HG03442 (cell line): ENCODE results near the gene KRT3.
"Not testable (repeated sequence)": the region's sequence is repeated elsewhere in the genome, so short reads cannot be mapped to it uniquely, and the experiment has no call there.

Source experiments
- ATAC-seq: cut with Tn5 transposase; IDR thresholded peaks from one replicate; pipeline ENCODE4 v1.9.1; 2021; ENCODE audit warnings: mild to moderate bottlenecking, moderate library complexity; ENCODE audit not compliant: unreplicated experiment

The KRT3 gene

DNA sequence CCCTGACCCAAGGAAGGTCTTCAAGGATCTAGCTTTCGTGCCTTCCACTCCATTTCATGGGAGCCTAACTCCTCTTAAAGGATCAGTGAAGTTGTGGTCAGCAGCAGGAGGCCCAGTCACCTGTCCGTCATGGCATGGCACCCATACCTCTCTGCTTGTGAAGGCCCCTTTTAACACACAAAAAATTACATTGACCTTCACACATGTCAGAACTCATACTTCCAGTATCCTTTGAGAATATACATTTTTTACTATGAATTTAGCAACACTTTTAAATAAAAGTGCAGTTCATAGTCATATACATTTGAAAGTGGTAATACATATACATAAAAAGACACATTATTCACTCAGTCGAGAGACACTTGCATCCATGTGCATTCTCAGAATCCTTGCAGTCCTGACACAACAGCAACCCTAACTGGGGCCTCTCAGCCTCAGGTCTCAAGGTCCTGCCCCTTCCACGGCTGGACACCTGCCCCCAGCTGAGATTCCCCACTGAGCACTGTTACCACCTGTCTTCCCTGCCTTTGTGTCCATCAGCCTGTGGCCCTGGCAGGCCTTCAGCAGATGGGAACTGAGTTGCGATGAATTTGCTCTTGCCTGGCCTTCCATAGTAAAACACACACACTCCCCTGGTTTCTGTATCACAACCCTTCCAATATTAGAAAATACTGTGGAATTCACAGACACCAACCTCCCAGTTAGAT lies 3.7 kb upstream of the KRT3 start:
- ATAC-seq: no peak

DNA sequence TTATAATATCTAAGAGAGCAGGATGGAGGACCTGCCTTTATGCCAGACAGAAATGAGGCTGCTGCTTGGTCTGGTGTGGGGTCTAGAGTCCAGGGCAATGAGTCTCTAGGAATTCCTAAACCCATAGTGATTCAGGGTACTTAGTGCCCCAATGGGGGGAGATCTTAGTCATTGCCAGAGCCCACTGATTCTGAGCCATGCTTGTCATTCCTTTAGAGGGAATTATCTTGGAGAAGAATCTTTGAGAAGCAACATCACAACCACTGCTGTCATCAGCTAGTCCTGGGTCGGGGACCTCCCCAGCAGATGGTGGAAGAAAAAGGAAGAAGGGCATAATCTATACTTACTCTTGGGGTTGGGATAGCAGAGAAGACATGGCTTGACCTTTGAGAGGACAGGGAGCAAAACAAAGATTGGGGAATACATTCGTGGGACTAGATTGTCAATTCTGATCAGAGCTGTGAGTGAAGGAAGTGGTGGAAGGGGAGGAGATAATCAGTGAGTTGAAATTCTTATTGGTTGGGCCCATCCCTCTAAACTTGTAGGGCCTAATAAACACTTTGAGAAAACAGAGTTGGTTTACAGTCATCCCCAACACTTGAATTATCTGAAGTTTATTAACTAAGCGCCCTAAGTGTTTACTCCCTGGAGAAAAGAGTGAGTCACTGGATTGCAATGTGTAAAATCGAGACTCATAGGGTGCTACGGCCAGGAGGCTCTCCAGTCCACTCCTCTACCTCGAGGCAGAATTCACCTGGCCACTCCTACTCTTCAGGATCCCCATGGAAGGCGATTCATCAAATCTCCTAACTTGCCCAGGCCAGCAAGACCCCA lies 3.0 kb upstream of the KRT3 start:
- no peak for ATAC-seq

DNA sequence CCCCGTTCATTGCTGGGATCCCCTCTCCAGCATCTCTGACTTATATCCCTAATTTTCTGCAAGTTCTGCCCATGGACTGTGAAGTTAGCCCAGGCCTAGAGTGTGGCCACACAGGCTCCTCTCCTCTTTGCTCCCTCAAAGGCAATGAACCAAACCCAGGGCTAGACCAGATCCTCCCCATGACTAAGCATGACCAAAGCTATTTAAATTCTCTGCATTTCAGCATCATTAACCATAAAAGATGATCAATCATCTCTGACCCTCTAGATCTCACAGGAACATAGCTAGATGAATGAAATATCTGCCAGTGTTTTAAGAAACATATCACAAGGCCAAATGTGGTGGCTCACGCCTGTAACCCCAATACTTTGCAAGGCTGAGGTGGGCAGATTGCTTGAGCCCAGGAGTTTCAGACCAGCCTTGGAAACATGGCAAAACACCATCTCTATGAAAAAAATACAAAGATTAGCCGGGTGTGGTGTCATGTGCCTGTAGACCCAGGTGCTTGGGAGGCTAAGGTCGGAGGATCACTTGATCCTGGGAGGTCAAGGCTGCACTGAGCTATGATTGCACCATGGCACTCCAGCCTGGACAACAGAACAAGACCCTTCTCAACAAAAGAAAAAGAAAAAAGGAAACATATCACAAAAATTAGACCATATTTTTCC lies 2.2 kb upstream of the KRT3 start:
- no peak for ATAC-seq

DNA sequence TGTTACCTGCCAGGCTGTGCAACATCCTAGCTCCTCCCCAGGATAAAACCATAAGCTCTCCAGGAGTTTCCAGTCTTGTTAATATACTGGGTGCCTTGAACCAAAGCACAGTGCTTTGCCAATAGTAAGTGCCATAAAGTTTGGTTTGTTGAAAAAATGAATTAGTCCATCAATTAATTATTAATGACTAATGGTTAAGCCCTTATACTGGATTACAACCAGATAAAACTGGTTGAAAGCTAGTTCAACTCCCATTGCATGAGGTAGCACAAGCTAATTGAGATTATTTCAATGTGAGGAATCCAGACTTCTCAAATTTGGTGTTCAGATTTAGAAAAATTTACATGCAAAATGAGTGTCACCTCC lies 1.6 kb upstream of the KRT3 start:
- ATAC-seq: no peak

DNA sequence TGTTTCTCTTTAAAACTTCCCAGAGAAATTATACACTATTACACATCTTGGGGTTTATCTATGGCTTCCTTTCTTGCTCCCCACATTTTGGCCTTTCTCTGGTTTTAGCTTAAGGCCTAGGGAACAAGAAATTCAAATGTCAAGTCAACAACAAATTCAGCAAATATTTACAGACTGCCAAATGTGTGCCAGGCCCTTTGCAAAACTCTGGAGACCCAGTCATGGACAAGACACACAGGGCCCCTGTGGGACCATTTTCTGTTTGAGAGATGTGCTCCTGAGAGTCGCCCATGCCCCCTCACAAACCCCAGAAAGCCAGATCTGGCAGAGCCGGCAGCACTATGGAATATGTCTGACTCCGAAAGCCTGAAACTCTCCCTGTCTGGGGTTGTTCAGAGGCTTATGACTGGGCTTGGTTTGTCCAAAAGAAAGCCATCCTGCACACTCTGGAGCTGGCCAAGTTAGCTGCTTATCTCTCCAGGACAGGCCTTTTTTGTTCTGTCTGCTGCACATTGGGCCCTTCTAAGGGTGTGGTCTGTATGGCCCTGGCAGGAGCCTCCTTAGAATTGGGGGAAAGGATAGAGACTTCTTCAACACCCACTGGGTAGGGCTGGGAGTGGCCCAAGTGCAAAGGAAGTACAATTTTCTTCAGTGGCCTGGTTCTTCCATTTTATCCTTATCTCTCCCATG lies 1.1 kb upstream of the KRT3 start:
- no peak for ATAC-seq

DNA sequence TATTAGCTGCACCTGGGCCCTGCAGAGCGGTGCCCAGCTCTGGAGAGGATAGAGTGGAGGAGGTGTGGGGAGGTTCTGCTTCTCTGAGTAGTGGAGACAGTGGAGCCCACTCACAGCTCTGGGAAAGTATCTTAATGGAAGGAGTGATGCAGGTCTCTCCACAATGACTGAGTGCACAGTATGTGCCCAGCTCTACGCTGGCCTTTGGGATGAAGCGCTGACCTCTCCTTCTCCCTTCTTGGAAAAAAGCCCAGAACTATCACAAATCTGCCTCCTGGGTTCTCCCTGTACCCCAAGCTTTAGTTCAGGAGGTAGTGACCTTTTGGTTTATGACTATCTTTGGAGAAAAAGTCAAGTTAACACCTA lies 495 bp upstream of the KRT3 start:
- ATAC-seq: no peak

DNA sequence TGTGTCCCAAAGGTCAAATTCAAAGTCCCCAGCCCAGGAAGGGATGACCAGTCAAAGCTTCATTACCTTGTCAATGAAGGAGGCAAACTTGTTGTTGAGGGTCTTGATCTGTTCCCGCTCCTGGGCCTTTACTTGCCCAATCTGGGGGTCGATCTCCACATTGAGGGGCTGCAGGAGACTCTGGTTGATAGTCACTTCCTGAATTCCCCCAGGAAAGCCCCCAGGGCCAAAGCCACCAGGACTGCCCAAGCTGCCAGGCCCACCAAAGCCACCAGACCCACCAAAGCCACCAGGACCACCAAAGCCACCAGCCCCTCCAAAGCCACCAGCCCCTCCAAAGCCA lies 614 bp downstream of the KRT3 start:
- ATAC-seq: not testable (repeated sequence)

DNA sequence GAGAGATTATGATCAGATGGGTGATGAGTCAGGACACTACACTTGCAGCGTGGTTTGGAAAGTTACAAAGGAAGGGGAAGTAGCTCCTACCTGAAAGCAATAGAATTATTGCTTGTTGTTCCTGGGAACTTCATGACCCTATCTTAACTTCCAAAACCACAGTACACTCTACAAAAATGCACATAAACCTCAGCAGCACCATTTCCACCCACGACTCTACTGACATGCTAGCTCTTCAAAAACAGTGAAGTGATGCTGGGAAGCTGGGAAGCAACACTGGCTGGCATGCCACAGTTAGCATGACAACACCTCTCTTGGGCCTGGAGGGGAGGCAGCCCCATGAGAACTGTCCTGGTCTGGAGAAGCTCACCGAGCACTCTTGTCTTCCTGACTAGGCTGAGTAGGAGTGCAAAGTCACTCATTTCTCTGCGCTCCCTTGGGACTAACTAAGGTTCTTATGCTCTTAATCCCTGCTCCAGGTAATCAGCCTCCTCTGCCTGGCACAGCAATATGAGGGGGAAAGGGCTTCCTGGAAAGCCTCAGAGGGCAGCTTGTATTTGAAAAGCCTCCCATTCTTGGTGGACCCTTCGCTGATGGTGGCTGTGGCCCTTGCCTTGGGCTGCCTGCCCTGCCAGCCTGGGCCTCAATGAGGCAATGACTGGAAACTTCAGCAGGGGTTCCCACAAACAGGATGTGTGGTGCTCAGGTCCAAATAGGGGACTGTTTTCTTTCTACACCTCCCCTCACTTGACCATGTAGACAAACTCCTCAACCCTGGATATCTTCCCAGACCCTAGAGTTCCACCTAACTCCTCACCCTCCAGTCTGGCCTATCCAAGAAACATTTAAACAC lies 1.2 kb downstream of the KRT3 start:
- no peak for ATAC-seq

DNA sequence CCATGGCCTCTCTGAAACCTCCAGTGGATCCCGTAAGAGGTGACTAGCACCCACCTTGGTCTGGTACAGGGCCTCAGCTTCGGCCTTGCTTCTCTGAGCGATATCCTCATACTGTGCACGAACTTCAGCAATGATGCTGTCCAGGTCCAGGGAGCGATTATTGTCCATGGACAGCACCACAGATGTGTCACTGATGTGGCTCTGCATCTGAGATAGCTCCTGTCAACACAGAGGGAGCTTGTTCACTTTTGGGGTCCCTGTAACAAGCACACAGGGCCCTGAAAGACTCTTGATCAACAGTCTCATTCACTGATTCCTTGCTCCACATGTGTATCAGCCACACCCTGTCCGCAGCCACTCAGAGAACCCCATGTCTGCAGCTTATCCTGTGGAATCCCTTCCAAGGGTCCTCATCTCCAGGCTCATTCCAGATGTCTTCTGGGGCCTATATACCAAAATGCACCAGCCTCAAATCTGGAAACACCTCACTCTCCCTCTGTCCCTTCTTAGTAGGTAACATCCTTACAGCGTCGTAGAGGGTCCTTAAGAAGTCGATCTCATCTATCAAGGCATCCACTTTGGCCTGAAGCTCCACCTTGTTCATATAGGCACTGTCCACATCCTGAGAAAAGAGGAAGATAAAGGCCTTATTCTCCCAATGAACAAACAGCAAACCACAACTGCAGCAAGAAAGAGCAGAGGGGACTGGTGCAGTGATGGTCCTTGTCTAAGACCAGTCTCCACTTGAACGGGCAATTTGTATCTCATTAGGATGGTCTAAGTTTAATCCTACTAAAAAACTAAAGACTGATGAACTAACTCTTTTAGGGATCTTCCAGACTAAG lies 3.5 kb downstream of the KRT3 start:
- no peak for ATAC-seq

DNA sequence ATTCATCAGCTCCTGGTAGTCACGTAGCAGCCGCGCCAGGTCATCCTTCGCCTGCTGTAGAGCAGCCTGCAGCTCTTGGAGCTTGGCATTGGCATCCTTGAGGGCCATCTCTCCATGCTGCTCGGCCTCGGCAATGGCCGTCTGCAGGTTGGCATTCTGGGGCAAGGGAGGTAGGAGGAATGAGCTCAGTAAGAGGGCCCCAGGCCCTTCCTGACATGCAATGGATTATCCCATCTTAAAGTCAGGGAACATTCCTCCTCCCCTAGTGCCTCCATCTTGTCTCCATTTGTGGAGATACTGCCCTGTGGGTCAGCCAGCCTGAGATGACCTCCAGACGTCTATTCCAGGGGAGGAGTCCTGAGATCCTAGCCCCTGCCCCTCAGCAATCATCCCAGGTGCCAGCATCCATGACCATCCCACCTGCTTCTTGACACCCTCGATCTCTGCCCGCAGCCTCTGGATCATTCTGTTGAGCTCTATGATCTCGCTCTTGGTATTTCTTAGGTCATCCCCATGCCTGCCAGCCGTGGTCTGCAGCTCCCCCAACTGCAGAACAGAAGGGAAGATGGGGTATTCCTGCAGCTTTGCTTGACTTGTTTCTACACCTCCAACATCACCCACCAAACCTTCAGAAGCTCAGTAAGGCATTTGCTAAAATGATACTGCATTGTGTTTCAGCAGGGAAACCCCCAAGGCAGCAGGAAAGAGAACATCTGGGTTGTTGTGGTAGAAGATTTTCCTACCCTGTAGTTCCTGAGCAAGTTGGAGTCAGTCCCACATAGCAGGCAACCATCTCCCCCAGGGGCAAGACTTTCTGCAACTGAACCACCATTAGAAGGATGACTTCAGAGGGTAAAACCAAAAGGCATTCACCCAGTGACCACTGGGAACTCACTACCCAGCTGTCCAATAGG lies 4.4 kb downstream of the KRT3 start:
- ATAC-seq: no peak

DNA sequence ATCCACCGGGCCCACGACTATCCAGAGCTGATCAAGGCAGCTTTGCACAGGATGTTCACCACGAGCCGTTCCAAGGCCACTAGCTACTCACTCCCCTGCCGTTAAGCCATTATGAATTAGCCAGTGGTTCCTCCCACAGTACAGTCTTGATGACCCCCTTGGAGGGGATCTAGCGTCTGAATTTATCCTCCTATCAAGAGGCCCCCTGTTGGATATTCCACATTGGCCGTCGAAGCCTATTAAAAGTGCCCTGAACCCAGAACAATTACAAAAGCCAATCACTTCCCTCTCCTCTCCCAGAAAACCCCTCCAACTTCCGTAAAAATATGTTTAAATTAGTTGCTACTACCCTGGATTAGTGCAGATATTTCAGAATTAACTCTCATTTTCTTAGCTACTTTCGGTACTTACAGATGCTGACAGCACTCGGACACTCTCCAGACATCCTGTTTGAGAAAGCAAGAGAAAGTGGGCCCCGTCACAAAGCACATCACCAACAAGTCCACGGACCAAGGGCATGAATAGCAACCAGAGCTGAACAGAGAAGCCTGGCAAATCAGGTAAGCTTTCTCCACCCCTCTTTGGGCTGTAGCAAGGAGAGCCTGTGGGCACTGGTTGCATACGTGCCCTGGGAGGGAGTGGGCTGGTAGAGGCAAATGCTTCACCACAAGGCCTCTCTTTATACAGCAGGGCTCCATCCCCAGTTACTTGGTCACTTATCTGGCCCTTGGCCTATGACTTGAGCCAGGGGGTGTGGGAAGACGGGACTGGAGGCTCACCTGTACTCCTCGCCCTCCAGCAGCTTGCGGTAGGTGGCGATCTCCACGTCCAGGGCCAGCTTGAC lies 5.3 kb downstream of the KRT3 start:
- no peak for ATAC-seq

DNA sequence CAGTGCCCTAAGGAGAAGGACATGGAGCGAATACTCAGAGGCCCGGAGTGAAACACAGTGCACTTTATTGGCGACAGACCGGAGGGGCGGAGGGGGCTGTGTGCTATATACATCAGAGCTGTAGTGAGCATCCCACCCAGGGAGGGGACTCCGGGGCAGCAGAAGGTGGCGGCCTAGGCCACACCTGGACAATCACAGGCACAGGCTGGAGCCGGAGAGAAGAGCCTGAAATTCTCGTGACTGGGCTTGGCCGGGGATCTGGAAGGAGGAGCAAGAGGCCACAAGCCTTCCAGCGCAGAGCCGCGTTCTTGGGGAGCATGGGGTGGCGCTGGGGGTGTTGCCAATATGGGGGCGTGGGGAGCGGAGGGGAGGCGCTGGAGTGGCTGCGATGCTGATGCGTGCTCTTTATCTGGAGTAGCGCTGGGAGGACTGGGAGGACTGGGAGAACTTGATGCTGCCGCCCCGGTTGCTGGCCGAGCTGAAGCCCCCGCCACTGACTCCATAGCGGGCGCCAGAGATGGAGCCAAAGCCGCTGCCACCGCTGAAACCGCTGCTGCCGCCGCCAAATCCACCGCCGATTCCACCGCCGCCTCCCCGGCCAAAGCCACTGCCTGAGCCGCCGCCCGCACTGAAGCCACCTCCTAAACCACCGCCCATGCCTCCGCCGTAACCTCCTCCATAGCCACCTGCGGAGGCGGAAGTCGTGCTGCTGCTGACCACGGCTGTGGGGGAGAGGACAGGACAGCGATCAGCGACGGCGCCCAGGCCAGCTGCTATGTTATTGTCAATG lies 6.1 kb downstream of the KRT3 start:
- no peak for ATAC-seq

DNA sequence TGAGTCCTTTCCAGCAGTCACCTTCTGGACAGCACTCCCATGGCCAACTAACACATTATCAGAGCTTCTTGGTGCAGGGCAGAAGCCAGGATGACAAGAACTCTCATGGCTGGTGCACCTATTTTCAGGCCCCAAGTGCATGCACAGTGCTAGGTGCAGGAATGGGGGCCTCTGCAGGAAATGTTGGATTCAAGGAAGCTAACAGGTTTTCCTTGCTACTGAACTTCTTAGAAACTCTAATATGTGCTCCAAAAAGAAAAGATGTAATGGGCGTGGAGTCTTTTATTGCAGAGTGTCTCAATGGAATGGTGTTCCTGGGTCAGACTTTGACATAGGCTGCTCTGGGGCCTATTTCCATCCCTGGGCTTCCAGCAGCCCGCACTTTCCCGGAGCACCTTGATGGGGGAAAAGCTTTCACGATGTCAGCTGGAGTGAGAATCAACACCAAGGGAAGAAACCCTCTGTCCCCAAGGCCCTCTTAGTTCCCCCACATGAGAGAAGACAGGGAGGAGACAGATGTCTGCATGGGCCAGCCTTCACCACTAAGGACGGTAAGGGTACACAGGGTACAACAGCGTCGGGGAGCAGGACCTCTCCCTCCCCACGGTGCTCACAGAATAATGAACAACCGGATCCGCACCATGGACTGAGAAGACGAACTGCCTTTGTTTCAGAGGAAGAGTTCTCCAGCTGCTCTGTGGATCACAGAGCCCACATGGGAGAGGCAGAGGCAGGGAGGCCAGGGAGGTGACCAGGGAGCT lies 6.9 kb downstream of the KRT3 start:
- no peak for ATAC-seq

DNA sequence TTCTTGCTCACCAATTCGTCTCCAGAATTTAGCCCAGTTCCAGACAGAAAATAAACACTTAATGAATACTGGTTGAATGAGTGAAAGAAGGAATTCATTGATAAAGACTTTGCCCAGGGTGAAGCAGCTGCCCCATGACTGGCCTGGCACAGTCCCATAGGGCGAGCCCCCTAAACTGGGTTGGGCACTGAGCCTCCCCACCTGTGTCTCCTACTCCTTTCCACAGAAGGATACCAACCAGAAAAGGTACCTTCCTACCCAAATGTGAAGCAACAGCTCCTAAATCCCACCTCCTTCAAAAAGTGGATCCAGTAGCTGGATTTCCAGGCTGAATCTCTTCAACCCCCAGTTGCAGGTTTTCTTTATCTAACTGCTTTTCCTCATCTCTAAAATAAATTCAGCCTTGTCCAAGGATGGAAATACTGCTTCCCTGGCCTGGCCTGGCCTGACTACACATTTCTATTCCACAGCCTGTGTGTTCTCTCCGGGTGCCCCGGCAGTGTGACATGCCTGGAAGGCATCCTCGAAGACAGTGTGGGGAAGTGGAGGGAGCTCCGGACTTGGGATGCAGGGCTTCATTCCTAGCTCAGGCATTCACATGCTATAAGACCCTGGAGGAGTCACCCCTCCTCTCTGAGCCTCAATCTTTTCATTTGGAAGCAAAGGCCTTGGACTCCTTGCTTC lies 7.6 kb downstream of the KRT3 start:
- ATAC-seq: no peak

DNA sequence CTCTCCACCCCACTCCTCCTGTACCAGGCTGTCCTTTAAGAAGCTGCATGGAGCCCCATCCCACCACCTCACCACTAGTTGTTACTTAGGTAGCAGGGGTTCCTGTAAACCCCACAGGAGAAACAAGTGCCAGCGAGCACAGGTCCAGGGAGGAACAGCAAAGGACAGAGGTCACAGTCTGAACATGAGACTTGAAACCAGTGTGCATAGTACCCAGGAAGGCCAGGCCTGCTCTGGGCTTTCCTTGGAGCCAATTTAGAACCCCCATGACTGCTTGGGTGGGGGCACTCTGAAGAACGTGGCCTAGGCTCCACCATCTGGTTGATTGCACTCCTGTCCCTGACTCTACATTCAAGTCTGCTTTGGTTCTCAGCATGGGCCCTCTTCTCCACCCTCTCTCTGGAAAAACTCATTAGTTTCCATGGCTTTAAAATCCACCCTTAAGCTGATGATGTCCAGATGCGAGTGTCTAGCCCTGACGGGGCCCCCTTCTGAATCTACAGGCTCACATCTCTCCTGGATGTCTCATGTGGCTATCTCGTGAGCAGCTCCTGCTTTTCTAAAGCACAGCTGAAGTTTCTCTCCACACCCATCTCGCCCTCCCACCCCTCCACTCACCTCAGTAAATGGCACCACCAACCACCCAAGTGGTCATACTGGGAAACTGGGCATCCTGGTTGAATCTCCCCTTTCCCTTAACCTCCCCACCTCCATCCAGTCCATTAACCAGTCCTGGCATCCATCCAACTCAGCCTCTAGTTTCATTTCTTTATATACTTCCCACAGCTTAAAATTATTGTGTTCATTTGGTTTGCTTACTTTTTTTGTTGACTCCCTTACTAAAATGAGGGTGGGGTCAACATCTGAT lies 8.4 kb downstream of the KRT3 start:
- ATAC-seq: no peak
